ENCODE data around the gene MTFR2. TPM values are rescaled to one million over a fixed set of nuclear protein-coding genes. Genes with fewer than 3 reads are reported as not detected.
A peak's percentile ranks its signal among the peaks of the same experiment; 100 is the strongest.

The MTFR2 gene
- total RNA-seq, 1 donor from 2014 or later, result 1.4 TPM

DNA sequence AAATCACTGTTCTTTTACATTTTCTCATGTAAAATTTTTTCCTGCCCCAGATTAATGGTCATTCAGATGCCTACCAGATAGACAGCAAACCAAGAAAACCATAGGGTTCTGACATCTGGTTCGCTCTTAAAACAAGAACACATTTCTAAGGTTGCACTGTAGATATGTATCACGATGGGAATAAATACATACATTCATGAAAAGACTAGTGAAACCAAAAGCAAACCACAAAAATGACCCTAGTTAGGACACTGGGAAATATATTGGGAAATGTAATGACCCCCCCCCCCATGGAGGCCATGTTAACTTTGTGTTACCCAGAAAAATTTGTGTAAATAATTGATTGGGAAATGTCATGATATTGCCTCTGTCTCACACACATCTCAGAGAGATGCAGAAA lies 37.5 kb downstream of the MTFR2 start:
- no peak for ATAC-seq
- H3K27ac ChIP-seq, result no peak overlapping the region
- intact Hi-C loops (cut with DNase I), result no loop called here
- TF ChIP-seq CTCF (IDR thresholded peaks at IDR 0.05), result no peak
- DNase-seq, result no peak
- no peaks in the 10 kb centered on the region for H3K36me3 ChIP-seq
- no peaks in the 10 kb centered on the region for H3K4me1 ChIP-seq
- H3K27me3 ChIP-seq, result no peaks in the 10 kb centered on the region
- no peaks in the 10 kb centered on the region for H3K9me3 ChIP-seq
- H3K4me3 ChIP-seq, result no peak overlapping the region

DNA sequence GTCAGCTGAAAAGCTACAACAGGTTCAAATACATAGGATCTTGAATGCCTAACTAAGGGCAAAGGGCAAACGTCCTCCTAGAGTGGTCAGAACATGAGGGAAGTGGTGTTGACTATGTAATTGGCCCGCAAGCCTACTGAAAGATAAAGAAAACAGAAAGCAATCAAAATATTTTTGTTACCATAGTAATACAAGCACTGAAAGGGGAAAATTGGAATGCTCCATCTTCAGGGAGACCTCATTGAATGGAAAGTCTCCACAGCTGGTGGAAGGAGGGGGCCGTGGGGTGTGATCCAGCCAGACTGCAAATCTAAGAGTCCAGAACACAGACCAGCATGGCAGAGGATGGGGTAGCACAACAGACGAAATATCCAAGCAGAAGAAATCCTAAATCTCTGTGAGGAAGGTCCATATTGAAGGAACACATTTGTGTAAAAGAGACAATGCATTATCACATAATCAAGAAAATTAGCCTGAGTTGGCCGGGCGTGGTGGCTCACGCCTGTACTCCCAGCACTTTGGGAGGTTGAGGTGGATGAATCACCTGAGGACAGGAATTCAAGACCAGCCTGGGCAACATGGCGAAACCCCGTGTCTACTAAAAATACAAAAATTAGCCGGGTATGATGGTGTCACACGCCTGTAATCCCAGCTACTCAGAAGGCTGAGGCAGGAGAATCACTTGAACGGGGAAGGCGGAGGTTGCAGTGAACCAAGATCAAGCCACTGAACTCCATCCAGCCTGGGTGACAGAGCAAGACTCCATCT lies 39.5 kb downstream of the MTFR2 start:
- Histone ChIP-seq H3K4me3 (no peak overlapping the region), H3K27ac (no peak overlapping the region), H3K36me3 (no peaks in the 10 kb centered on the region), H3K27me3 (no peaks in the 10 kb centered on the region), H3K9me3 (no peaks in the 10 kb centered on the region), H3K4me1 (no peaks in the 10 kb centered on the region)
- no peak for ATAC-seq
- TF ChIP-seq CTCF (IDR thresholded peaks at IDR 0.05), result no peak
- DNase-seq, result no peak
- intact Hi-C loops (cut with DNase I), result no loop called here

DNA sequence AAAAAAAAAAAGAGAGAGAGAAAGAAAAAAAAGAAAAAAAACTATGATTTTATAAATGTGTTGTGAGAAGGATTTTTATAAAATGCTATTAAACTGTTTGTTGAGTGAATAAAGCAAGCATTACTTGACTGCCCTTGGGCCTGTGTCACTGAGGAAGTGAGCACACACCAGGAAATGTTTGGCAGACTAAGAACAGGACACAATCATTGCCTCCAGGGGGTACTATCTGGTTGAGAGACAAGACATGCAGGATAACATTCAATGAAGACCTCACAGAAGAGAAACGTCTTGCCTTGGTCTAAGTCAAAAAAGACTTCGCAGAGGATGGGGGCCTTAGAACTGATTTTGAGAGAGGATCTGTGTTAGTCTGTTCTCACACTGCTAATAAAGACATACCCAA lies 40.6 kb downstream of the MTFR2 start:
- Histone ChIP-seq H3K4me3 (no peak overlapping the region), H3K27me3 (no peaks in the 10 kb centered on the region), H3K4me1 (no peaks in the 10 kb centered on the region), H3K27ac (no peak overlapping the region), H3K36me3 (no peaks in the 10 kb centered on the region), H3K9me3 (no peaks in the 10 kb centered on the region)
- intact Hi-C loops (cut with DNase I), result no loop called here
- no peak for TF ChIP-seq CTCF (IDR thresholded peaks at IDR 0.05)
- no peak for DNase-seq
- ATAC-seq, result no peak

- no peak overlapping the region for H3K27ac ChIP-seq
- no peak for TF ChIP-seq CTCF (IDR thresholded peaks at IDR 0.05)
- H3K9me3 ChIP-seq, result no peaks in the 10 kb centered on the region
- no peaks in the 10 kb centered on the region for H3K27me3 ChIP-seq
- H3K36me3 ChIP-seq, result no peaks in the 10 kb centered on the region
- no peak for ATAC-seq
- no peaks in the 10 kb centered on the region for H3K4me1 ChIP-seq
- no peak for DNase-seq
- H3K4me3 ChIP-seq, result no peak overlapping the region
- intact Hi-C loops (cut with DNase I), result no loop called here
Measured at GRCh38 chr6:136208783-136209182, 41.3 kb downstream of the MTFR2 start.

GRCh38 chr6:136201732-136202131 lies 48.4 kb downstream of the MTFR2 start:
- Histone ChIP-seq H3K36me3 (no peaks in the 10 kb centered on the region), H3K27me3 (no peaks in the 10 kb centered on the region), H3K4me1 (no peaks in the 10 kb centered on the region), H3K9me3 (no peaks in the 10 kb centered on the region), H3K4me3 (no peak overlapping the region), H3K27ac (no peak overlapping the region)
- no peak for DNase-seq
- TF ChIP-seq CTCF (IDR thresholded peaks at IDR 0.05), result no peak
- peak; percentile 45 for ATAC-seq
- intact Hi-C loops (cut with DNase I), result no loop called here

DNA sequence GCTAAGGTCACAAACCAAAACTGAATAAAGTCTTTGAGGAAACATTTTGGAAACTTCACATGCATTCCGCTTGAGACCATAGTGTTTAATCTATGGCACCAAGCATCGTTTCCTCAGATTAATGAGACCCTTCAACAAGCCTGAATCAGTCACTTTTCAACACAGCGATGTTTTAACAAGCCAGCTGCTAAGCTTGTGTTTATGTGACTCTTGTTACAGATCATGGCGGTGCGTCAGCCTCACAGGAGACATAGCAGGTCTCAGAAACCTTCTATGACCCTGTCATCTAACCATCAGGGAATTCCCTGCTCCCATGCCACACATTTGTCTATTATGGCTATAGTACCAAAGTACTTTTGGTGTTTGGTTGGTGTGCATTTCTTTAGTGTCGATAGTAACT lies 57.2 kb downstream of the MTFR2 start:
- Histone ChIP-seq H3K27me3 (no peaks in the 10 kb centered on the region), H3K9me3 (no peaks in the 10 kb centered on the region), H3K4me3 (no peak overlapping the region), H3K4me1 (no peaks in the 10 kb centered on the region), H3K36me3 (peaks cover 7% of the 10 kb centered on the region), H3K27ac (no peak overlapping the region)
- ATAC-seq (no peak), DNase-seq (no peak)
- no peak for TF ChIP-seq CTCF (IDR thresholded peaks at IDR 0.05)
- intact Hi-C loops (cut with DNase I), result no loop called here
